ENCODE data around the gene SNRNP70.
"Not testable (repeated sequence)": the region's sequence is repeated elsewhere in the genome, so short reads cannot be mapped to it uniquely, and the experiment has no call there.

The SNRNP70 gene

GRCh38 chr19:49141352-49141751 lies 56.1 kb downstream of the SNRNP70 start:
- DNase-seq (ENCODE audit: low spot score) = no peak
- FAIRE-seq = no peak

GRCh38 chr19:49142866-49143335 lies 57.6 kb downstream of the SNRNP70 start:
- FAIRE-seq (peak; percentile 43), DNase-seq (ENCODE audit: low spot score) (peak; percentile 52)

- FAIRE-seq = no peak
- peak; percentile 12 for DNase-seq (ENCODE audit: low spot score)
Observed at GRCh38 chr19:49145573-49146407, 60.5 kb downstream of the SNRNP70 start.

GRCh38 chr19:49146408-49146770 lies 61.1 kb downstream of the SNRNP70 start:
- not testable (repeated sequence) for FAIRE-seq; DNase-seq (ENCODE audit: low spot score)

GRCh38 chr19:49148044-49148682 lies 62.9 kb downstream of the SNRNP70 start:
- no peak for FAIRE-seq
- no peak for DNase-seq (ENCODE audit: low spot score)

- FAIRE-seq = peak; percentile 65
Observed at GRCh38 chr19:49148784-49149651, 63.8 kb downstream of the SNRNP70 start.

GRCh38 chr19:49149652-49150105 lies 64.4 kb downstream of the SNRNP70 start:
- DNase-seq (ENCODE audit: low spot score) (peak; percentile 38), FAIRE-seq (no peak)

More at GRCh38 chr19:49148784-49149651, 63.8 kb downstream of the SNRNP70 start:
- peak; percentile 88 for DNase-seq (ENCODE audit: low spot score)

GRCh38 chr19:49150106-49150943 lies 65.1 kb downstream of the SNRNP70 start:
- FAIRE-seq (no peak), DNase-seq (ENCODE audit: low spot score) (peak; percentile 49)

- no peak for FAIRE-seq
- no peak for DNase-seq (ENCODE audit: low spot score)
Observed at GRCh38 chr19:49150944-49151243, 65.6 kb downstream of the SNRNP70 start.

GRCh38 chr19:49151267-49152118 lies 66.2 kb downstream of the SNRNP70 start:
- FAIRE-seq (no peak), DNase-seq (ENCODE audit: low spot score) (peak; percentile 3)

- FAIRE-seq (no peak), DNase-seq (ENCODE audit: low spot score) (no peak)
Observed at GRCh38 chr19:49152119-49152550, 66.9 kb downstream of the SNRNP70 start.

- no peak for FAIRE-seq
- DNase-seq (ENCODE audit: low spot score) = no peak
Observed at GRCh38 chr19:49153167-49153809, 68.0 kb downstream of the SNRNP70 start.

GRCh38 chr19:49154279-49154678 lies 69.0 kb downstream of the SNRNP70 start:
- no peak for FAIRE-seq
- no peak for DNase-seq (ENCODE audit: low spot score)

GRCh38 chr19:49155005-49155819 lies 70.0 kb downstream of the SNRNP70 start, which contains the start of gene HRC:
Gene HRC (minus strand): TSS chr19:49155396. CDS start chr19:49155237, 159 bp downstream.
- DNase-seq (ENCODE audit: low spot score) (no peak), FAIRE-seq (no peak)

- no peak for FAIRE-seq
- DNase-seq (ENCODE audit: low spot score) = no peak
Observed at GRCh38 chr19:49155820-49156346, 70.6 kb downstream of the SNRNP70 start.

GRCh38 chr19:49157445-49158224 lies 72.4 kb downstream of the SNRNP70 start, which contains the start of gene TRPM4:
Gene TRPM4 (plus strand): TSS chr19:49157792. CDS start chr19:49157867, 75 bp downstream.
- DNase-seq (ENCODE audit: low spot score) (peak; percentile 34), FAIRE-seq (no peak)

All from RCC 7860 (cell line).